Endothelial cell of umbilical vein (primary cell): Measurements from ENCODE around the gene MTO1. TPM values are rescaled to one million over a fixed set of nuclear protein-coding genes. Genes with fewer than 3 reads are reported as not detected.

ENCODE experiments used
- BruUV-seq: library from RNA; stranded (reverse); fragments of 400-500 nt; replicated peaks from 2 replicates; lab custom pipeline; 2021; lab: Mats Ljungman, UMichigan
- CTCF ChIA-PET: fragments of 300-600, 350-600 bp; sonication (Branson Sonifier 250); formaldehyde crosslinking; loops from one replicate; lab custom pipeline; 2021; ENCODE audit warnings: antibody characterized with exemption, inconsistent platforms; lab: Charles Lee
- POLR2A ChIA-PET: fragments of 300-600, 350-600 bp; sonication (Branson Sonifier 250); formaldehyde crosslinking; loops from one replicate; lab custom pipeline; 2021; ENCODE audit warnings: antibody characterized with exemption, inconsistent platforms; lab: Charles Lee
- DNase-seq: peaks from one replicate; pipeline ENCODE4 v3.0.0-alpha.2; 2011; ENCODE audit warnings: low read depth, low spot score
- FAIRE-seq: peaks from 2 replicates; lab custom pipeline; 2011; peaks lifted over from hg19 to GRCh38; lab: Jason Lieb, UNC
- H2AFZ ChIP-seq: 2 replicates; pipeline ENCODE4 v1.6.0; 2012; ENCODE audit warnings: low read depth, low read length, control low read depth, inconsistent platforms
- H3K27ac ChIP-seq: 2 replicates; pipeline ENCODE4 v1.5.1; 2011; ENCODE audit warnings: low read depth, mild to moderate bottlenecking, control low read depth, low read length, moderate library complexity; ENCODE audit not compliant: insufficient read depth
- H3K27me3 ChIP-seq, 2 experiments: 2 replicates each; pipeline versions ENCODE4 v1.6.0 to v1.6.1; 2011; ENCODE audit warnings: low read length in 2 of 2, mixed read lengths in 1 of 2; ENCODE audit not compliant: control insufficient read depth in 2 of 2, insufficient read depth in 2 of 2
- H3K36me3 ChIP-seq, 2 experiments: 2 replicates in 1 of 2; 3 replicates in 1 of 2; pipeline ENCODE4 v1.5.1; 2011; ENCODE audit warnings: low read length in 2 of 2, mild to moderate bottlenecking in 1 of 2, moderate library complexity in 1 of 2; ENCODE audit not compliant: control insufficient read depth in 2 of 2, insufficient read depth in 2 of 2; ENCODE audit errors: extremely low read depth in 1 of 2
- H3K4me1 ChIP-seq: 3 replicates; pipeline ENCODE4 v1.5.1; 2011; ENCODE audit warnings: mild to moderate bottlenecking, low read length; ENCODE audit not compliant: control insufficient read depth, insufficient read depth; ENCODE audit errors: extremely low read depth
- H3K4me2 ChIP-seq: 2 replicates; pipeline ENCODE4 v1.6.1; 2011; ENCODE audit warnings: low read length, control low read depth, mixed read lengths; ENCODE audit not compliant: insufficient read depth
- H3K4me3 ChIP-seq, 3 experiments: fragments of 200-600 bp in 1 of 3; sonication (generic), shearing (Covaris generic) in 1 of 3; replicated peaks in 1 of 3; 2 replicates each; pipeline ENCODE4 v1.5.1; 2011 to 2016; ENCODE audit warnings: control low read depth in 3 of 3, low read length in 3 of 3, mild to moderate bottlenecking in 2 of 3, inconsistent platforms in 1 of 3, low read depth in 1 of 3, moderate library complexity in 1 of 3; ENCODE audit not compliant: insufficient read depth in 1 of 3
- H3K79me2 ChIP-seq: 2 replicates; pipeline ENCODE4 v1.6.0; 2012; ENCODE audit warnings: low read length, inconsistent platforms; ENCODE audit not compliant: control insufficient read depth, insufficient read depth
- H3K9ac ChIP-seq: replicated peaks from 2 replicates; pipeline ENCODE3; 2011; ENCODE audit warnings: low read length, control low read depth; ENCODE audit not compliant: insufficient read depth; ENCODE audit errors: extremely low read depth
- H3K9me1 ChIP-seq: replicated peaks from 3 replicates; pipeline ENCODE4 v1.6.0; 2011; ENCODE audit warnings: mild to moderate bottlenecking, low read length; ENCODE audit not compliant: control insufficient read depth, insufficient read depth; ENCODE audit errors: extremely low read depth
- H3K9me3 ChIP-seq: replicated peaks from 2 replicates; pipeline ENCODE4 v1.5.1; 2012; ENCODE audit warnings: low read length, inconsistent platforms; ENCODE audit not compliant: control insufficient read depth, insufficient read depth
- H4K20me1 ChIP-seq: replicated peaks from 2 replicates; pipeline ENCODE3; 2011; ENCODE audit warnings: mild to moderate bottlenecking, low read length; ENCODE audit not compliant: control insufficient read depth, insufficient read depth; ENCODE audit errors: extremely low read depth
- EZH2 ChIP-seq: IDR thresholded peaks from 2 replicates; pipeline ENCODE4 v1.6.1; 2012; ENCODE audit warnings: borderline replicate concordance, low read depth, mild to moderate bottlenecking, moderate library complexity, low read length, inconsistent platforms; ENCODE audit not compliant: severe bottlenecking
- FOS ChIP-seq: IDR thresholded peaks from 2 replicates; pipeline ENCODE4 v1.6.1; 2011; ENCODE audit warnings: mild to moderate bottlenecking, low read length, moderate library complexity, borderline replicate concordance; ENCODE audit not compliant: insufficient read depth
- GATA2 ChIP-seq: IDR thresholded peaks from 2 replicates; pipeline ENCODE4 v1.7.0; 2011; ENCODE audit warnings: low read depth, mild to moderate bottlenecking, moderate library complexity, mixed read lengths, low read length; ENCODE audit not compliant: insufficient read length, insufficient read depth
- JUN ChIP-seq: IDR thresholded peaks from 2 replicates; pipeline ENCODE4 v1.6.1; 2011; ENCODE audit warnings: borderline replicate concordance, low read depth; ENCODE audit not compliant: insufficient read length, insufficient read depth
- MYC ChIP-seq: IDR thresholded peaks from one replicate; pipeline ENCODE4 v1.6.1; 2011; ENCODE audit warnings: mild to moderate bottlenecking, low read depth, low read length
- POLR2A ChIP-seq: IDR thresholded peaks from 2 replicates; pipeline ENCODE4 v1.6.1; 2012; ENCODE audit warnings: low read depth, mild to moderate bottlenecking, control low read depth, low read length
- POLR2AphosphoS5 ChIP-seq: IDR thresholded peaks from 2 replicates; pipeline ENCODE4 v1.6.1; 2012; ENCODE audit warnings: low read depth, mild to moderate bottlenecking, control low read depth, low read length, moderate library complexity; ENCODE audit not compliant: insufficient read depth
- dilution Hi-C: fragments of 300-500 bp; cut with MboI; formaldehyde crosslinking; loops from one replicate; pipeline ENCODE4 v1.15.0; 2019; ENCODE audit warnings: low sequenced_read_pairs; ENCODE audit not compliant: extremely low pct_ligation_motif_present
- intact Hi-C: fragments of 100-400 bp; cut with micrococcal nuclease; formaldehyde crosslinking; loops from one replicate; pipeline ENCODE4 v1.10.0; 2022
- polyA plus RNA-seq, 4 experiments: library from polyadenylated mRNA; depleted of rRNA in 3 of 4; stranded (reverse) in 3 of 4; unstranded in 1 of 4; fragments of >200 nt; gene quantifications; 2 replicates each; pipeline versions ENCODE4 v1.2.1 to v1.2.3, GENCODE V29; 2011 to 2012; ENCODE audit warnings: missing spikeins in 1 of 4
- total RNA-seq: library from RNA; stranded (reverse); gene quantifications from 2 replicates; pipeline ENCODE4 v1.2.3, GENCODE V29; 2021
- TF ChIP-seq, protein P1 (sequence below), 2 donors: IDR thresholded peaks; 1 replicate in 1 of 2; 2 replicates in 1 of 2; pipeline ENCODE4 v1.5.1; 2011; ENCODE audit warnings: low read length in 2 of 2, mild to moderate bottlenecking in 2 of 2, moderate library complexity in 2 of 2, control low read depth in 1 of 2, inconsistent platforms in 1 of 2, low read depth in 1 of 2; ENCODE audit not compliant: insufficient read depth in 1 of 2; ENCODE audit errors: extremely low read depth in 1 of 2
- TF ChIP-seq, protein P2 (sequence below): IDR thresholded peaks from 2 replicates; pipeline ENCODE4 v1.6.1; 2011; ENCODE audit not compliant: insufficient read depth, insufficient read length

MTO1 gene
- total and polyA plus RNA-seq, 2 donors (not counting 3 experiments of a cell fraction or from before 2014, with no cell fraction given), result 12.6 to 24.8 TPM

DNA sequence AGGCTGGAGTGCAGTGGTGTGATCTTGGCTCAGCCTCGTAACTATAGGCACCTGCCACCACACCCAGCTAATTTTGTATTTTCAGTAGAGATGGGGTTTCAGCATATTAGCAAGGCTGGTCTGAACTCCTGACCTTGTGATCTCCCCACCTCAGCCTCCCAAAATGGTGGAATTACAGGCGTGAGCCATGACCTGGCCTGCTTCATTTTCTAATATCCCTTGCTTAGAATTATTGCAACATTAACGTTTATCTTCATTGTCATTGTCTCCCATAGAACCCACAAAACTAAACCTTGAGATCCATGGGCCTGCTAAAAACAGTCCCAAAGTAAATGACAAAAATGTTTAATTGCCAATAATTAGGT is 53.2 kb downstream of the MTO1 start:
- dilution Hi-C loops (loop anchor here (10.0 kb wide), 1 partner anchor 70 kb away; no protein-coding TSS in a partner anchor), intact Hi-C loops (loop anchor here (1.0 kb wide), 2 partner anchors 66 to 96 kb away; no protein-coding TSS in a partner anchor)
- Histone ChIP-seq H3K4me2 (no peak overlapping the region), H3K9me3 (no peaks in the 10 kb centered on the region), H3K9ac (no peak overlapping the region), H3K4me3 (no peak overlapping the region), H3K36me3 (peaks cover 15 to 27% of the 10 kb centered on the region in 2 experiments), H3K27ac (no peak overlapping the region), H2AFZ (no peak overlapping the region), H4K20me1 (peaks cover 8% of the 10 kb centered on the region), H3K27me3 (no peaks in the 10 kb centered on the region), H3K9me1 (no peaks in the 10 kb centered on the region), H3K79me2 (peaks cover 31% of the 10 kb centered on the region), H3K4me1 (peaks cover 15% of the 10 kb centered on the region)
- TF ChIP-seq, protein P1, sequence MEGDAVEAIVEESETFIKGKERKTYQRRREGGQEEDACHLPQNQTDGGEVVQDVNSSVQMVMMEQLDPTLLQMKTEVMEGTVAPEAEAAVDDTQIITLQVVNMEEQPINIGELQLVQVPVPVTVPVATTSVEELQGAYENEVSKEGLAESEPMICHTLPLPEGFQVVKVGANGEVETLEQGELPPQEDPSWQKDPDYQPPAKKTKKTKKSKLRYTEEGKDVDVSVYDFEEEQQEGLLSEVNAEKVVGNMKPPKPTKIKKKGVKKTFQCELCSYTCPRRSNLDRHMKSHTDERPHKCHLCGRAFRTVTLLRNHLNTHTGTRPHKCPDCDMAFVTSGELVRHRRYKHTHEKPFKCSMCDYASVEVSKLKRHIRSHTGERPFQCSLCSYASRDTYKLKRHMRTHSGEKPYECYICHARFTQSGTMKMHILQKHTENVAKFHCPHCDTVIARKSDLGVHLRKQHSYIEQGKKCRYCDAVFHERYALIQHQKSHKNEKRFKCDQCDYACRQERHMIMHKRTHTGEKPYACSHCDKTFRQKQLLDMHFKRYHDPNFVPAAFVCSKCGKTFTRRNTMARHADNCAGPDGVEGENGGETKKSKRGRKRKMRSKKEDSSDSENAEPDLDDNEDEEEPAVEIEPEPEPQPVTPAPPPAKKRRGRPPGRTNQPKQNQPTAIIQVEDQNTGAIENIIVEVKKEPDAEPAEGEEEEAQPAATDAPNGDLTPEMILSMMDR (IDR thresholded peaks at IDR 0.05; ENCODE audit: extremely low read depth in 1 of 2, insufficient read depth in 1 of 2, low read depth in 1 of 2, low read length in 2 of 2), result no peak
- TF ChIP-seq GATA2 (no peak), FOS (no peak), POLR2A (no peak), POLR2AphosphoS5 (no peak), JUN (no peak), MYC (no peak), EZH2 (no peak)
- TF ChIP-seq, protein P2, sequence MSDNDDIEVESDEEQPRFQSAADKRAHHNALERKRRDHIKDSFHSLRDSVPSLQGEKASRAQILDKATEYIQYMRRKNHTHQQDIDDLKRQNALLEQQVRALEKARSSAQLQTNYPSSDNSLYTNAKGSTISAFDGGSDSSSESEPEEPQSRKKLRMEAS, result no peak
- no peak for FAIRE-seq
- no TSS peak for BruUV-seq
- peak; percentile 9 for DNase-seq
- CTCF ChIA-PET, result interaction anchor here (4.9 to 10.6 kb wide), 2 partner anchors 66 to 96 kb away, joined by 32 to 113 read pairs; no protein-coding TSS in a partner anchor
- POLR2A ChIA-PET, result interaction anchor here (0.7 to 4.1 kb wide), 7 partner anchors 65 to 1037 kb away, joined by 3 to 26 read pairs (median 8); partner anchors contain the start of gene SLC17A5
